Thyroid gland (tissue), 4 donors: ENCODE results near the gene OBSCN. TPM values are rescaled to one million over a fixed set of nuclear protein-coding genes. Genes with fewer than 3 reads are reported as not detected.

ENCODE experiments used
- DNase-seq, 2 donors: peaks; one replicate each; pipeline ENCODE4 v3.0.0-alpha.2; 2019
- H3K27ac ChIP-seq, 3 donors: fragments of 200-600 bp; sonication (generic); 1 replicate in 2 of 3; 2 replicates in 1 of 3; pipeline ENCODE4 v1.5.1; 2016 to 2019; ENCODE audit warnings: mild to moderate bottlenecking in 1 of 3, moderate library complexity in 1 of 3
- H3K27me3 ChIP-seq: fragments of 200-600 bp; sonication (generic); one replicate; pipeline ENCODE4 v1.5.1; 2019
- H3K36me3 ChIP-seq, 2 donors: fragments of 200-600 bp; sonication (generic); one replicate each; pipeline ENCODE4 v1.5.1; 2016 to 2019
- H3K4me1 ChIP-seq, 2 donors: fragments of 200-600 bp; sonication (generic); one replicate each; pipeline ENCODE4 v1.5.1; 2017 to 2019
- H3K4me3 ChIP-seq, 3 donors: fragments of 200-600 bp; sonication (generic); replicated peaks in 1 of 3; 1 replicate in 2 of 3; 2 replicates in 1 of 3; pipeline ENCODE4 v1.5.1; 2016; ENCODE audit warnings: mild to moderate bottlenecking in 1 of 3
- H3K9me3 ChIP-seq: fragments of 200-600 bp; sonication (generic); one replicate; pipeline ENCODE4 v1.5.1; 2017
- POLR2A ChIP-seq, 2 donors: fragments of 450-650 bp; IDR thresholded peaks; one replicate each; pipeline ENCODE4 v1.6.1; 2017; ENCODE audit warnings: antibody characterized with exemption in 2 of 2, mild to moderate bottlenecking in 2 of 2, moderate library complexity in 1 of 2
- WGBS, 2 donors: methylation state at CpG; one replicate each; pipeline ENCODE4 v1.1.5; 2017; 5-methylcytosine and 5-hydroxymethylcytosine counted together
- intact Hi-C: fragments of 100-400 bp; cut with DNase I; formaldehyde crosslinking; loops from one replicate; pipeline ENCODE4 v1.15.1; 2023
- total RNA-seq, 4 donors: library from RNA; depleted of rRNA; stranded (reverse); fragments of >200 nt; gene quantifications; one replicate each; pipeline ENCODE4 v1.2.3, GENCODE V29; 2016
- TF ChIP-seq, protein P1 (sequence below), 6 experiments: fragments of 200-600 bp in 3 of 6; fragments of 450-650 bp in 3 of 6; sonication (generic) in 3 of 6; IDR thresholded peaks; one replicate each; pipeline ENCODE4 v1.5.1; 2016 to 2019; ENCODE audit warnings: antibody characterized with exemption in 6 of 6, mild to moderate bottlenecking in 2 of 6, inconsistent platforms in 1 of 6, moderate library complexity in 1 of 6

The OBSCN gene
- total RNA-seq, 4 donors from 2014 or later = 24.0 to 35.1 (median 31.5) TPM

DNA sequence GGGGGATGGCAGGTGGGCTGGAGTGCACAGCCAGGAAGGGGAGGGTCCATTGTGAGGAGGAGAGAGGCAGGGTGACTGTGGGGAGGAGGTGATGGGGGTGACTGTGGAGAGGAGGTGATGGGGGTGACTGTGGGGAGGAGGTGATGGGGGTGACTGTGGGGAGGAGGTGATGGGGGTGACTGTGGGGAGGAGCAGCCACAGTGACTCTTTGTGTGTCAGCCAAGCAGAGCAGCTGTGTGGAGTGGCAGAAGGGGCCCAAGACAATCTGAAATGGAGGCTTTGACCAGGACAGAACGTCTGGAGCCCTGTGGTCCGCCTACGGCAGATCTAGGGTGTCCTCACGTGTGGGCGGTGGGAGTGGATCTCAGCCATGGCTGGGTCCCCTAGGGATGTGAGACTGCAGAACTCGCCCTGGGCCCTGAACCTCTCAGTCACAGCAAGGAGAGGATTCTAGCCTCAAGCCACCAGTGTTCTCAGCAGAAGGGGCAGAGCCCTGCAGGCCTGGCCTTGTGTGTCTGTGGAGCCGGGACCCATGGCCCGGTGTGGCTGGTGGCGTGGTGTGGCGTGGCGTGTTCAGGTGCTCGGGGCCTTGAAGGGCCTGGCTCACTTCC, 81.5 kb downstream of the OBSCN start:
- intact Hi-C loops = no loop called here
- no peak for TF ChIP-seq POLR2A (IDR thresholded peaks at IDR 0.05)
- TF ChIP-seq, protein P1, sequence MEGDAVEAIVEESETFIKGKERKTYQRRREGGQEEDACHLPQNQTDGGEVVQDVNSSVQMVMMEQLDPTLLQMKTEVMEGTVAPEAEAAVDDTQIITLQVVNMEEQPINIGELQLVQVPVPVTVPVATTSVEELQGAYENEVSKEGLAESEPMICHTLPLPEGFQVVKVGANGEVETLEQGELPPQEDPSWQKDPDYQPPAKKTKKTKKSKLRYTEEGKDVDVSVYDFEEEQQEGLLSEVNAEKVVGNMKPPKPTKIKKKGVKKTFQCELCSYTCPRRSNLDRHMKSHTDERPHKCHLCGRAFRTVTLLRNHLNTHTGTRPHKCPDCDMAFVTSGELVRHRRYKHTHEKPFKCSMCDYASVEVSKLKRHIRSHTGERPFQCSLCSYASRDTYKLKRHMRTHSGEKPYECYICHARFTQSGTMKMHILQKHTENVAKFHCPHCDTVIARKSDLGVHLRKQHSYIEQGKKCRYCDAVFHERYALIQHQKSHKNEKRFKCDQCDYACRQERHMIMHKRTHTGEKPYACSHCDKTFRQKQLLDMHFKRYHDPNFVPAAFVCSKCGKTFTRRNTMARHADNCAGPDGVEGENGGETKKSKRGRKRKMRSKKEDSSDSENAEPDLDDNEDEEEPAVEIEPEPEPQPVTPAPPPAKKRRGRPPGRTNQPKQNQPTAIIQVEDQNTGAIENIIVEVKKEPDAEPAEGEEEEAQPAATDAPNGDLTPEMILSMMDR (IDR thresholded peaks at IDR 0.05) = no peak
- Histone ChIP-seq H3K27ac (no peak overlapping the region), H3K27me3 (no peaks in the 10 kb centered on the region), H3K4me1 (no peaks in the 10 kb centered on the region), H3K36me3 (no peaks in the 10 kb centered on the region), H3K4me3 (no peak overlapping the region), H3K9me3 (no peaks in the 10 kb centered on the region)
- no peak for DNase-seq
- WGBS, 2 donors = 86 to 93% methylated on average over 12 of the region's 12 CpGs

DNA sequence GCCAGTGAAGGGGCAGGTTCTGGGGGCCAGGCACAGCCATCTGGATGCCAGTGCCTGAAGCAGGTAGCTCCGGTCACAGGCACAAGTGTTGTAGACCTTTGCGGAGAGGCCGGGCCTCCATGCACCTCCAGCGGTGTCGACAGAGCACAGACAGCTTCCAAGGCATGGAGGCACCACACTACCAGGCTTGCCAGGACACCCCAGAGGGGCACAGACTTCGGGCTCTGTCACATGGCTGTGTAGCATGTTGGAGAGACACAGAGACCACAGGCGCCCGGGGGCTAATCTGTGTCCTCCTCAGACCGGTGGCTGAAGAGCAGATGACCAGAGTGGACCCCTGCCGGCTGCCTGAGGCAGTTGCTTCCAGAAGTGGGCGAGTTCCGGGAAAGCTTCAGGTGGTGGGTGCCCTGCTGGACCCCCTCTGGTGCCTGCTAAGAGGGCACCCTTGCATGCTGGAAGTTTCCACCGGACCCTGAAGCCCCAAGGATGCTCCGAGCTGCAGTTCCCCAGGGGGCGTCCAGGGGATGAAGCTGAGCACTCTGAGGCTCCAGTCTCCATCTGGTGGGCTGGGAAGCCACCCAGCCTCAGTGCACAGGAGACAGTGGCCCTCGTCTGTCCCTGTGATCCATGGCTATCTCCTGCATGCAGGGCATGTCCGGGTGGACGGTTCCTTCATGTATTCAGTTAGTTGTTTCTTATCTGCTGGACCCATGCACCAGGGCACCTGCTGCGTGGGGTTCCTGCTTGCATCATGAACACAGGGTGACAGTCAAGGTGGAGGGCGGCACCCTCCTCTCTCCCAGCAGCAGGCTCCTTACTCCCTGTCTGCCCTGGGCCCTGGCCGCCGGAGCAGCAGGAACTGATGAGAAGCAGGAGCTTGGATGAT, 82.4 kb downstream of the OBSCN start:
- TF ChIP-seq, protein P1 (IDR thresholded peaks at IDR 0.05) = no peak
- TF ChIP-seq POLR2A (IDR thresholded peaks at IDR 0.05) = no peak
- Histone ChIP-seq H3K4me3 (no peak overlapping the region), H3K27me3 (no peaks in the 10 kb centered on the region), H3K9me3 (no peaks in the 10 kb centered on the region), H3K36me3 (no peaks in the 10 kb centered on the region), H3K4me1 (no peaks in the 10 kb centered on the region), H3K27ac (no peak overlapping the region)
- WGBS, 2 donors = 93 to 97% methylated on average over 7 to 10 of the region's 22 CpGs
- intact Hi-C loops = no loop called here
- DNase-seq = no peak

DNA sequence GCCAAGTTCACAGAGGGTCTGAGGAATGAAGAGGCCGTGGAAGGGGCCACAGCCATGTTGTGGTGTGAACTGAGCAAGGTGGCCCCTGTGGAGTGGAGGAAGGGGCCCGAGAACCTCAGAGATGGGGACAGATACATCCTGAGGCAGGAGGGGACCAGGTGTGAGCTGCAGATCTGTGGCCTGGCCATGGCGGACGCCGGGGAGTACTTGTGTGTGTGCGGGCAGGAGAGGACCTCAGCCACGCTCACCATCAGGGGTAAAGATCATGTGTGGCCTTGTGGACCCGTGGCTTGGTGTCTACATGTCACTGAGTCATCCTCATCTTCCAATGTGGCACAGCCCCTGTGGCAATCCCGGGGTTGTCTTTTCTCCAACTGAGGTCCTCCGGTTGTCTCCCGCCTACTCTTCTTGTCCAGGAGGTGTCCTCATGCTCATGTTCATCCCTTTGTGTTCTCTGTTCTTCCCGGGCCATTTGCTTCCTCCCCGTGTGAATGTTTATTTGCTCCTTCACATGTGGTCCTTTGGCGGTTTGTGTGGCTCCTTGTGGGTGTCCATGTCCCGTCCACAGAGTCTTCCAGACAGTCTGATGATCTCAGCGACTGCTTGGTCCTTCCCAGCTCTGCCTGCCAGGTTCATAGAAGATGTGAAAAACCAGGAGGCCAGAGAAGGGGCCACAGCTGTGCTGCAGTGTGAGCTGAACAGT, 84.2 kb downstream of the OBSCN start:
- TF ChIP-seq, protein P1 (IDR thresholded peaks at IDR 0.05) = no peak
- TF ChIP-seq POLR2A (IDR thresholded peaks at IDR 0.05) = no peak
- WGBS, 2 donors = 78 to 92% methylated on average over 14 to 16 of the region's 16 CpGs
- Histone ChIP-seq H3K4me3 (no peak overlapping the region), H3K4me1 (no peaks in the 10 kb centered on the region), H3K27ac (no peak overlapping the region), H3K9me3 (no peaks in the 10 kb centered on the region), H3K27me3 (no peaks in the 10 kb centered on the region), H3K36me3 (no peaks in the 10 kb centered on the region)
- no peak for DNase-seq
- intact Hi-C loops = no loop called here

DNA sequence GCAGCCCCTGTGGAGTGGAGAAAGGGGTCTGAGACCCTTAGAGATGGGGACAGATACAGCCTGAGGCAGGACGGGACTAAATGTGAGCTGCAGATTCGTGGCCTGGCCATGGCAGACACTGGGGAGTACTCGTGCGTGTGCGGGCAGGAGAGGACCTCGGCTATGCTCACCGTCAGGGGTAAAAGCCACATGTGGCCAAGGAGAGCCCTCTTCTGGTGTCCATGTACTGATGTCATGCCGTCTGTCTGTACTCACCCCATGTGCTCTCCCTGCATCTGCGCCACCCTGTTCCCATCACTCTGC, 84.7 kb downstream of the OBSCN start:
- H3K27ac ChIP-seq = no peak overlapping the region
- intact Hi-C loops = no loop called here
- H3K36me3 ChIP-seq = no peaks in the 10 kb centered on the region
- TF ChIP-seq, protein P1 (IDR thresholded peaks at IDR 0.05) = no peak
- TF ChIP-seq POLR2A (IDR thresholded peaks at IDR 0.05) = no peak
- H3K4me3 ChIP-seq = no peak overlapping the region
- 88 to 92% methylated on average over 9 of the region's 9 CpGs for WGBS, 2 donors
- DNase-seq = no peak
- no peaks in the 10 kb centered on the region for H3K9me3 ChIP-seq
- no peaks in the 10 kb centered on the region for H3K27me3 ChIP-seq
- no peaks in the 10 kb centered on the region for H3K4me1 ChIP-seq

DNA sequence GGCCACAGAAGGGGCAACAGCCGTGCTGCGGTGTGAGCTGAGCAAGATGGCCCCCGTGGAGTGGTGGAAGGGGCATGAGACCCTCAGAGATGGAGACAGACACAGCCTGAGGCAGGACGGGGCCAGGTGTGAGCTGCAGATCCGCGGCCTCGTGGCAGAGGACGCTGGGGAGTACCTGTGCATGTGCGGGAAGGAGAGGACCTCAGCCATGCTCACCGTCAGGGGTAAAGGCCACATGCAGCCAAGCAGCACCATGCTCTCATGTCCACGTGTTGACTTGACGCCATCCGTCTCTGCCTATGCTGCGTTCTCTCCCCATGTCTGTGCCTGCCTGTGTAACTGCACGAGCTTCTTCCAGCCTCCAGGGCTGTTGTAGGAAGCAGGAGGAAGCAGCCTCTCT, 85.5 kb downstream of the OBSCN start:
- no peaks in the 10 kb centered on the region for H3K4me1 ChIP-seq
- intact Hi-C loops = no loop called here
- WGBS, 2 donors = 92 to 96% methylated on average over 8 to 15 of the region's 15 CpGs
- H3K27ac ChIP-seq = no peak overlapping the region
- no peaks in the 10 kb centered on the region for H3K9me3 ChIP-seq
- TF ChIP-seq POLR2A (IDR thresholded peaks at IDR 0.05) = no peak
- TF ChIP-seq, protein P1 (IDR thresholded peaks at IDR 0.05) = no peak
- no peak for DNase-seq
- no peak overlapping the region for H3K4me3 ChIP-seq
- H3K36me3 ChIP-seq = no peaks in the 10 kb centered on the region
- no peaks in the 10 kb centered on the region for H3K27me3 ChIP-seq
